Prostate gland (tissue), 2 donors: ENCODE results near the gene PRKACB.

Source experiments
- POLR2A ChIP-seq: fragments of 450-650 bp; IDR thresholded peaks from one replicate; pipeline ENCODE4 v1.6.1; 2016; ENCODE audit warnings: antibody characterized with exemption, mild to moderate bottlenecking
- TF ChIP-seq, protein P1 (sequence below), 4 experiments: fragments of 200-600 bp in 2 of 4; fragments of 450-650 bp in 2 of 4; sonication (generic) in 2 of 4; IDR thresholded peaks; 1 replicate in 3 of 4; 2 replicates in 1 of 4; pipeline ENCODE4 v1.5.1; 2016 to 2019; ENCODE audit warnings: antibody characterized with exemption in 4 of 4, mild to moderate bottlenecking in 2 of 4, moderate library complexity in 2 of 4

DNA sequence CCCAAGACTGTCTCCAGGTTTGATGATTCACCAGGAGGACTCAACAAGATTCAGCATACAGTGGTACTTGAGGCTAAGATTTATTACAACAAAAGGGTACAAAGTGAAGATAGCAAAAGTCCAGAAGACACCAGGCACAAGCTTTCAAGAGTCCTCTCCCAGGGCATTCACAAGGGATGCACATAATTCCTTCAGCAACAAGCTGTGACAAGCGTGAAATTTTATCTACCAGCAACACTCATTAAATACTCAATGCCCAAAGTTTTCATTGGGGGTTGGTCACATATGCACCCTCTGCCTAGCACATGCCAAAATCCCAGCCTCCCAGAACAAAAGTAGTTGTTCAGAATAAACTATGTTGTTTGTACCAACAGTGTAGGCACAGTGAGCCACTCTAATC, 62.3 kb downstream of the PRKACB start:
- TF ChIP-seq, protein P1, sequence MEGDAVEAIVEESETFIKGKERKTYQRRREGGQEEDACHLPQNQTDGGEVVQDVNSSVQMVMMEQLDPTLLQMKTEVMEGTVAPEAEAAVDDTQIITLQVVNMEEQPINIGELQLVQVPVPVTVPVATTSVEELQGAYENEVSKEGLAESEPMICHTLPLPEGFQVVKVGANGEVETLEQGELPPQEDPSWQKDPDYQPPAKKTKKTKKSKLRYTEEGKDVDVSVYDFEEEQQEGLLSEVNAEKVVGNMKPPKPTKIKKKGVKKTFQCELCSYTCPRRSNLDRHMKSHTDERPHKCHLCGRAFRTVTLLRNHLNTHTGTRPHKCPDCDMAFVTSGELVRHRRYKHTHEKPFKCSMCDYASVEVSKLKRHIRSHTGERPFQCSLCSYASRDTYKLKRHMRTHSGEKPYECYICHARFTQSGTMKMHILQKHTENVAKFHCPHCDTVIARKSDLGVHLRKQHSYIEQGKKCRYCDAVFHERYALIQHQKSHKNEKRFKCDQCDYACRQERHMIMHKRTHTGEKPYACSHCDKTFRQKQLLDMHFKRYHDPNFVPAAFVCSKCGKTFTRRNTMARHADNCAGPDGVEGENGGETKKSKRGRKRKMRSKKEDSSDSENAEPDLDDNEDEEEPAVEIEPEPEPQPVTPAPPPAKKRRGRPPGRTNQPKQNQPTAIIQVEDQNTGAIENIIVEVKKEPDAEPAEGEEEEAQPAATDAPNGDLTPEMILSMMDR (IDR thresholded peaks at IDR 0.05) = no peak
- no peak for TF ChIP-seq POLR2A
